HG02938 (cell line): ENCODE data around the gene MRPS34.
A peak's percentile ranks its signal among the peaks of the same experiment; 100 is the strongest.

Source experiments
- ATAC-seq: cut with Tn5 transposase; IDR thresholded peaks from one replicate; pipeline ENCODE4 v1.9.1; 2021; ENCODE audit warnings: mild to moderate bottlenecking, moderate library complexity; ENCODE audit not compliant: unreplicated experiment

MRPS34 gene

DNA sequence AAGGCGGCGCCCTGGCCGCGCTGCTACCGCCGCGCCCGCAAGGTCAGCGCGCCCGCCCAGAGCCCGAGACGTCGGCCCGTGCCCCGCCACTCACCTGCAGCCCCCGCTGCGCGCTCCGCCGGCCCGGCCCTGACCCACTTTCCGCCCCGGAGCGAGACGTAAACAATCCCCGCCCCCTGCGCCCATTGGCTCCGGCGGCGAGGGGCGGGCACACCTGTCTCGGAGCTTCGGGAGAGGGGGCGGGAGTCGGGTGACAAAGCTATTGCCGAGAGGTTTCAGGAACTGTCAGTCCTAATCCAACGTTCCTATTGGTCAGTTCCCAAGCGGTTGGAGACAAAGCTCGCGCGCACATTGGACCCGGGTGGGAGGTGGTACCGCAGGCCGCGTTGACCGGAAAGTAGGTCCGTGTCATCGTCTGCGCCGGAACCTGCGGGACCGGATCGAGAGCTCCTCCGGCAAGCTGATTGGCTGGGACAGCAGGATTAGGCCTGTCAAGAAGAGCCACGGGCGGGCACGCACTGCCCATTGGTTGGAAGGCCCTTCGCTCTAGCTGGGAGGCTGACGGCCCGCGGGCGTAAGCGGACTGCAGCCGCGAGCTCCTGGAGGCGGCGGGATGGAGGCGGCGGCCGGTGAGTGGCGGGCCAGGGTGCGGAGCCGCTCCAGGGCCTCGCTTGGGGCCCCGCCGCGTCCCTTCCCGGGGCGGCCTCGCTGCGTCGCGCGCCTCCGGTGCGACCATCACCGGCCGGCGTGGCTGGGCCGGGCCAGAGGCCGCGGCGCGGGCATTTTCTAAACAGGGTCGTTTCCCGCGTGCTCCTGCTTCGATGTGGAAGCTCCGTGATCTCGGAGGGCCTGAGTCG is 9.7 kb upstream of the MRPS34 start, which contains the start of the genes NUBP2 and SPSB3:
Gene NUBP2 (plus strand): TSS at position 553 of the 857 bp plus-strand sequence. CDS start 61 bp downstream, at position 614.
Gene SPSB3 (minus strand): TSS at position 164 of the 857 bp plus-strand sequence. CDS start 1,088 bp downstream, outside the sequence.
- peak; percentile 88 for ATAC-seq

DNA sequence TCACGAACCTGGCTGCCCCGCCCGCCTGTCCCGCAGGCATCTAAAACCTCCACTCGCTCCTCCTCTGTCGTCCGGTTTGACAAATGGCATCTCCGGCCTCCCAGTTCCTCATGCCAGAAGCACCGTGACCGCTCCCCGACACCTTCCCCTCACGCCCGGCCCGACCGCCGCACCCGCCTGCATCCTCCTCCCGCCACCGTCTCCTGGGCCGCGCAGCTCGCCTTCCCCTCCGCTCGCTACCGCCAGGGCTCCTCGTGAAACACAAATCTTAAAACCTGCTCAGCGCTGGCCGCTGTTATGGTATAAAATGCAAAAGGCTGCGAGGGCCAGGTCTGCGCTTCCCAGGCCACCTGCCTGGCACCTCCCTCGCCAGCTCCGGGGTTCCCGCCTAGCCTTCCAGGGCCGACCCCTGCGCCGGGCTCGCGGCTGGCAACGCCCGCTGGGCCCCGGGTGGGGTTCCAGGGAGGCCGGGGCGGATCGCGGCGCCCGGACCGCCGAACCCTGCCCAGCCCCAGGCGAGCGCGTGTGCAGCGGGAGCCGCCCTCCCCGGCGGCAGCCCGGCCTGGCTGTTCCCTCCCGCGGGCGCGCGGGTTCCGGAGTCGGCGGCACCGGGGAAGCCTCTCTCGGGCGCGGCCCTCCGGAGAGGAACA is 8.9 kb upstream of the MRPS34 start:
- ATAC-seq, result no peak

DNA sequence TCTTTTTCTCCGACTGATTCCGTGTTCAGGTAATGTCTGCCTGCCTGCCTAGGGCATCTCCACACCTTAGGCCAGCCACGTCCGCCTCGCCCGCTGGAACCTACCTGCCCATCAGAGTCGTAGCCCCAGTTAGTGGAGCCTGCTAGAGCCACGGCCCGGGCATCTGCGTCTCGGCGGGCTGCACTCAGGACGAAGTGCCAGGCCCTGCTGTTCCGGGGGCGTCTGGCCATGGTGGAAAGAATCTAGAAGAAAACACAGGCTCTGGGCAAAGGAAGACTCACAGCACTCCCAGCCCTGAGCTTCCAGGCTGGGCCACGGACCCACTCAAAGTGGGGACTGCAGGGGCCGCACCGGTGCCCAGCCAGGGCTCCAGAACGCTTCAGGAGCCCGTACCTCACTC is 8.3 kb upstream of the MRPS34 start:
- ATAC-seq, result no peak

DNA sequence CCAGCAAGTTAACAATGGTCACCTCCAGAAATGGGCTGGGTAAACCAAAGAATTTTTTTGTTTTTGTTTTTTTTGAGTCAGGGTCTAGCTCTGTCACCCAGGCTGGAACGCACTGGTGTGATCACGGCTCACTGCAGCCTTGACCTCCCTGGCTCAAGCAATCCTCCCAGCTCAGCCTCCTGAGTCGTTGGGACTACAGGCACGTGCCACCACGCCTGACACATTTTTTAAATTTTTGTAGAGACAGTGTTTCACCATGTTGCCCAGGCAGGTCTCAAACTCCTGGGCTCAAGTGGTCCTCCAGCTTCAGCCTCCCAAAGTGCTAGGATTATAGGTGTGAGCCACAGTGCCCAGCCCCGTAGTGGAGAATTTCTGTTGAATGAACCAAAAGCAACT is 7.7 kb upstream of the MRPS34 start:
- no peak for ATAC-seq

DNA sequence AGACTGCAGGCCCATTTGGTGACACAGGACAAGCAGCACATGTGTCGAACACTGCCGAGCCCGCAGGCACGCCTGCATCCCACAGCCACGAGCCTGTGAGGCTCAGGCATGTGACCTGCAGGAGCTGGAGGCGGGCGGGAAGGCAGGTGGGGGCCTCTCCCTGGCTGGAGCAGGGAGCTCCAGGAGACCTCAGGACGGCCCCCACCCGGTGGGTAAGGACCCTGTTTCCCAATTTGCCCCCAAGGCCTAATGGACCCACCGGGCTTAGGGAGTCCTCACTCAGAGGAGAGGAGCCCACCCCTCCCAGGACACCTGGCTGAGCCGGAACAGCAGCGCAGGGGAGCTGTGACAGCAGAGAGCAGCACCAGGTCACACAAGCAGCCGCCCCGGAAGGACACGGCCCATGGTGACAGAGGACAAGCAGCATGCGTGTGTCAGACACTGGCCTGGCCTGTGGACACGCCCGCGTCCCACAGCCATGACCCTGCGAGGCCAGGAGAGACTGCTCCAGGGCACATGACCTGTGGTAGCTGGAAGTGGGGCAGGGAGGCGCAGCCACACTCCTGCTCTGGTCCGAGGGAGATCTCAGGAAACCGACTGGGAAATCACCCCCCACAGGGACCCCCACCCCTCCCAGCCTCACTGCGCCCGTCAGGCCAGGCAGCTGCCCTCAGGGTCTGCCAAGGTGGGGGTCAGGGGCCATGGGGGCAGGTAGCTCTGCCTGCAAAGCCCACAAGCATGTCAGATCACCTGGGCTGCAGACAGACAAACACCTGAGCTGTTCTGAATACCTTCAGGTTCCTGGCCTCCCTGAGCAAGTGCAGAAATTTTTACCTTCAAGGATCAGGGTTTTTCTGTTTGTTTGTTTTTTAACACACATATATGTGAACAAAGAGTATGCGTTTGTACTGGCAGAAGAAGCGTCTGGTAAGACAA is 7.1 kb upstream of the MRPS34 start:
- no peak for ATAC-seq

DNA sequence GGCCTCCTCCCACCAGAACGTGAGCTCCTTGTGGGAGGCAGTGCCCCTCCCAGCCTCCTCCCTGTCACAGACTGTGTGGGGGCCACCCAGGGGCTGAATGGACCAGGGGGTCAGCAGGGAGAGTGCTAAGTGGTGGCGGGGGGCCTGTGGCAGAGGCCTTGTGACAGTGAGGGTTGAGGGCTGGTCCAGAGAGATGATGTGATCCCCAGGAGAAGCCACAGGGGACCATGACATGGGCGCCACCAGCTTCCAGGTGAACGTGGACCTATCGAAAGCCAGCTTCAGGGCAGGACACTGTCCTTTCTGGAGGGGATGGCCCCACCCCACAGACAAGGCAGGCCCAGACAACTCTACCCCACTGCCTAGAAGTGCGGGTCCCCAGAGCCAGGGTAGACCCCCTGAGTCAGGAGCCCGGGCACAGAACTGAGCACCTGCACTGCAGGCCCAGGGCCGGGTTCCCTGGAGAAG is 6.3 kb upstream of the MRPS34 start:
- no peak for ATAC-seq

DNA sequence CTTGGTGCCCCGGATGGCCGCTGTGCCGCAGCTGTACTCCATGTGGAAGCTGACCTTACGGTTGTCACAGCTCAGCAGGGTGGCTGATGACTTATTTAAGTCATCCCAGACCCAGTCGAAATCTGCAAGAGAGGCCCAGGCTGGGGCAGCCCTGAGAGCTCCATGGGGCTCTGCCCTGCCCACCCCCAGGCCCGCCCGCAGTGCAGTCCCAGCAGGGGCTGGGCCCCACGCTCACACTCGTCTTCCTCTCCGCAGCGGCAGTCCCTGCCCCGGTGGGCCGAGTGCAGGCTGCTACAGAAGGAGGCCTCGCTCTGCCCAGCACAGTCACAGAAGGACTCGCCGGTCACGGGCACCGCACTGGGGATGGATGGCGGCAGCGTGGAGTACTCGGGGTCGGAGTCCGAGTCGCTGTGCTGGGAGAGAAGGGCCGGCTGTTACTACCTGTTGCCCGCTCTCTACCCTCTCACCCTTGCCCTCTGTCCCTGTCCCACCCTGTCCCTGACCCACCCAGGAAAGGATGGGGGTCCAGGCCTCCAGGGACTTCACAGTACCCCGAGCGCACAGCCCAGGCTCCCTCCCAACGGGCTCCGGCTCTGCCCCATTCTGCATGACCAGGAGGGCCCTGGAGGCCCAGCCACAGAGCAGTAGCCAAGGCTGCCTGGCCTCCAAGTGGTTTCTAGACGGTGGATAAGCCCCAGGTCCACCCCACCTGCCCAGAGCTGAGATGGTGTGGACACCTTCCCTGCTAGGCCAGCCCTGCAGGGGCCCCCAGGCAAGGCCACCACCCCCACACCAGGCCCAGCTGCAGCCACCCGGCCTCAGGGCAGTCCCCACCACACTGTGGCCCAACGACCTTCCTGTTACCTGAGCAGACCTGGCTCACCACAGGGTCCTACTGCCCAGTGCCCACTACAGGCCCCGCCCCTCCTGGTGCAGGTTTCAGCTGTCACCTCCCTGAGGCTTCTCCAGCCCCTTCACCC is 5.6 kb upstream of the MRPS34 start:
- ATAC-seq, result no peak

DNA sequence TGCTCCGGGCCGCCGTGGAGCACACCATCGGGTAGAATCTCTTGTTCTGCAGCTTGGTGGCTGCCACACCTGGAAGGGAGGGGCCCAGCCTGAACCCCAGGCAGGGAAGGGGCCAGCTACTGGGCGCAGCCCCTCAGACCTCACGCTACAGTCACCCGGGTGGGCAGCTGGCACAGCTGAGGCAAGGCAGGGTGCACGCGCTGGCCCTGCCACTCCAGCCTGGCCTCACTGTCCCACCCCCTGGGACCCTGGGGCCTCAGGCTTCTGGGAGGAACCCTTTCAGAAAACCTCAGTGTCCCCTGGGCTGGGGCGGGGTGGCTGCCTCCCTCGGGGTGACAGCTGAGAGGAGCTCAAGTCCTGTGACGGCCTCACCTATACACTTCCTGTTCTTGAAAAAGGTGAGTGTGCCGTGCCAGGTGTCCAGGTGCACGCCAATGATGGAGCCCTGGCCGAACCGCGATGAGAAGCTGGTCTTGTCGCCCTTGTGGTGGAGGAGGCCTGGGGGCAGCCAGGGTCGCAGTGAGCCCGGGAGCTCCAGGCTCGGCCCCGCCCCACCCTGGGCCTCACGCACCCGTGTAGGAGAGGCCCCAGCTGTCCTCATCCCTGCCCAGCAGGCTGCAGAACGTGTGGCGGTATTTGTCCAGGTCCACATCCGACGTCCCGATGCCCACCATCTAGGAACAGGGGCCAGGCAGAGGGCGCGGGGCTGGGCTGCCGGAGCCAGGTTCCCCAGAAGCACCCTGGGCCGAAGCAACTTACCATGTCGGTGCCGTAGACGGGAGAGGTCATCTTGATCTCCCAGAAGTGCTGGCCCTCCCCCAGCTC is 4.7 kb upstream of the MRPS34 start:
- ATAC-seq, result no peak

DNA sequence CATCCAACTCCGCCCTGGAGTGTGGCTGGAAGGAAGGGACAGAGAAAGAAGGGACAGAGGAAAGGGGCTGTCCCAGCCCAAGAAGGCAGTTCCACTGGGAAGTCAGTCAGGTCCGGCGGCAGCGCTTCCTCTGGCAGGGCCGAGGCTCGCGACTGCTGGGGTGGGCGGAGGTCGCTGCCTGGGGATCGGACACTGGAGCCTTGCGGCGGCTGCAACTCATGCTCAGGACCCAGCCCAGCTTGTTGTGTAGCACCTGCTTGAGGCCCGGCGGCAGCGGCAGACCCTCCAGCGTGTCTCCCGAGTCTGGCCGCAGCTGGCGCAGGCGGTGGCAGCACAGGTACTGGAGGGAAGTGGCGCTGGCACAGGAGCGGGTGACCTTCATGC is 4.0 kb upstream of the MRPS34 start:
- no peak for ATAC-seq

DNA sequence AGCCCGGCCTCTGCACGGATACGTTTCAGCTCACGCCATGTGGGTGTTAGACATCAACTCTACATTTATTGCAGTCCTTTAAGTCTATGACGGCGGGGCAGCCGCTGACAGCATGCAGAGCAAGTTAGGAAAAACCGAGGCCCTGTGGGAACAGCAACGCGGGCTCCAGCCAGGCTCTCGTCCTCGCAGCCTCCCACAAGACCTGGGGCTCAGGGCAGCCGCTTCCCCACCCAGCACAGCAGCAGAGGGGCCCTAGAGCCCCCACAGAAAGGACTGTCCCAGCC is 3.7 kb upstream of the MRPS34 start:
- ATAC-seq, result no peak

DNA sequence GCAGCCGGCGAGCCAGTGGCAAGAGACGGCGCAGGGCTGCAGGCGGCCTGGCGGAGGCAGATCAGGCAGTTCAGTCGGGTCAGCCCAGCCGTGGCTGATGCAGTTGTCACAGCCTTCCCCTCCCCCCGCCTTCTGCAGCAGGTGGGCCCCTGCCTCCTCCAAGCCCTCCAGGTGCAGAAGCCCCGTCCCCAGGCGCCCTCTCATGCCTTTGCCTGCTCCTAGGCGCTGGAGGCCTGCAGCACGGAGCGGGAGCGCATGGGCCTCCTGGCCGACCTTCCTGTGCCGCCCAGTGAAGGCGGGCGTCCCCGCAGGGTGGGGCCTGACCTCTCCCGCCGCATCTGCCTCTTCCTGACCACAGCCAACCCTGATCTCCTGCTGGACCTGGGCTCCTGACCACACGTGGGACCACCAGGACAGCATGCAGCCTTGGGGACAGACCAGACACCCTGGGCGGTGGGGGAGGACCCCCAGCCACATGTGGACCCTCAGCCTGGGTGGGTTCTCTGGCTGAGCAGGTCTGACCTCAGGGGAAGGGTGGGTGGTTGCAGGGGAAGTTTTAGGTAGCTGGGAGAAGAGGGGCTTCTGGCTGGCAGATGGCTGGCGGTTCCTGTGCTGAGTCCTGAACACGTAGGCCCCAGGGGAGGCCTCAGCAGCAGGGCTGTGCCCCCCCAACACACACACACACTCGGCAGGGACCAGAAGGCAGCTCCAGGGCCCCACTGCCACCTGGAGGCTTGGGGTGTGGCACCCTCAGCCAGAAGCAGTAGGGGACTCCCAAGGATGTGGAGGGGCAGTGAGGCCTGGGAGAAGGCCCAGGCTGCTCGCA is 3.1 kb upstream of the MRPS34 start:
- ATAC-seq, result no peak

DNA sequence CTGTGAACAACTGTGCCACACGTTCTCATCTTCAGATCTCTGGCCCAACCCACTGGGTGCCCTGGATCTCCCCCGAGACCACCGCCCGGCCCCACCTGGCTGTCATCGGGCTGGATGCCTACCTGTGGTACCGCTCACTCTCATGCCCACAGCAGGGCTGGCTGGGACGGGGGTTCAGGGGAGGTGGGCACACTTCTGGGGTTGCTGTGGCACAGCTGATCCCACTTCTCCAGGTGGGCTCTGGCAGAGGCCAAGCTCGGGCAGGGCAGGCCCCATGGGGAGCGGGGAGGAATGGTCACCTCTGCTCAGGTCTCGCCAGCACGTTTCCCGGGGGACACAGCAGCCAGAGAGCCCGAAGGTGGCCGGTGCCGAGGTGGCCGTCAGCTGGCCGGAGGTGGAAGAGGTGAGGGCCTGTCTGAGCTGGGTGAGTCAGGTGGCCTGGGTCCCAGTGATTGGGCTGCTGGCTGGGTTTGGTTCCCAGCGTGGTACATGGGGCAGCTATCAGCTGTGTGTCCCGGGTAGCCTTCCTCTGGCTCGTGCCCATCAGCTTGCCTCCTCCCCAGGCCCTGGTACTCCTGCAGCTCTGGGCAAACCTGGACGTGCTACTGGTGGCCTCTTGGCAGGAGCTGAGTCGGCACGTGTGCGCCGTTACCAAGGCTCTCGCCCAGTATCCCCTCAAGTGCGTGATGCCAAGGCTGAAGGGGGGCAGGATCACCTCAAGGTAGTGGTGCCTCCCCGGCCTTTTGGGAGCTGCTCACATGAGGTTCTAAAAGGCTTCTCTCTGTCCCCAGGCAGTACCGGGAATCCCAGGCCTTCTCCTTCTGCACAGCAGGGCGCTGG is 2.3 kb upstream of the MRPS34 start:
- no peak for ATAC-seq

DNA sequence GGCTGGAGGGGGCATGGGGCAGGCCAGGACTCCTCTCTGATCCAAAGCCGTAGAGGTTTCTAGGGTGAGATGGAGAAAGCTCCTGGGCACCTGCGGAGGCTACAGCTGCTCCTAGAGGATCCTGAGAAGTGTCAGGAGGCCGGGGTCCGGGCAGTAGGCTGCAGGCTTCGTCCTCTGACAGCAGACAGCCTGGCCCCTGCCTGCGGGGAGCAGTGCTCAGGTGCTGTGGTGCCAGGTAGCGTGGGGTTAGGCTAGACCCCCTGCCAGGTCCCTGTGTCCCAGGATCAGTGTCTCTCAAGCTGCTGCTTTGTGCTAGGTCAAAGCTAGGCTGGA is 1.5 kb upstream of the MRPS34 start:
- ATAC-seq, result no peak

DNA sequence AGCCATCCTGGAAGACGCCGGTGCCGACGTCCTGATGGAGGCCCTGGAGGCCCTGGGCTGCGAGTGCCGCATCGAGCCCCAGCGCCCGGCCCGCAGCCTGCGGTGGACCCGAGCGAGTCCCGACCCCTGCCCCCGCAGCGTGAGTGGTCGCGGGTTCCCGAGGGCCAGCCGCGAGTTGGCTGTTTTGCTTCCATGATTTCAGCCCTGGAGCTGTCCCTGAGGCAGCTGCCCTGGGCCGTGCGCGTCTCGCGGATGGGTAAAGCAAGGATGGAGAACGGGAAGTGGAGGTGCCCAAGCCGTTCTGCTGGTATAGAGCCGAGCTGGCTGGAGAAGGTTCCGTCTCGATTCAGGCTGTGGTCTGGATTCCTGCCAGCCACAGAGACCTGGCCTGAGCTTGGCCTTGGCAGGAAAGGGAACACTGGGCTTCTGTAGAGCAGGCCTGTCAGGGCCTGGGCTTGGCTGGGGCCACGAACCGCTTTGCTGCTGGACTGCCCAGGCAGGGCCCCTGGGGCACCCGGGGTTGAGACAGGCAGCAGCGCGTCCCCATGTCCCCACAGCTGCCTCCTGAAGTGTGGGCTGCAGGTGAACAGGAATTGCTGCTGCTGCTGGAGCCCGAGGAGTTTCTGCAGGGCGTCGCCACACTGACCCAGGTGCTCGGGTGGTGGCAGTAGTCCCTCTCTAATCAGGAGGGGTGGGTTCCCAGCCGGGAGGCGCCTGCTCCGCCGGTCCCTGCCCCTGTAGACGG is 941 bp upstream of the MRPS34 start:
- no peak for ATAC-seq

DNA sequence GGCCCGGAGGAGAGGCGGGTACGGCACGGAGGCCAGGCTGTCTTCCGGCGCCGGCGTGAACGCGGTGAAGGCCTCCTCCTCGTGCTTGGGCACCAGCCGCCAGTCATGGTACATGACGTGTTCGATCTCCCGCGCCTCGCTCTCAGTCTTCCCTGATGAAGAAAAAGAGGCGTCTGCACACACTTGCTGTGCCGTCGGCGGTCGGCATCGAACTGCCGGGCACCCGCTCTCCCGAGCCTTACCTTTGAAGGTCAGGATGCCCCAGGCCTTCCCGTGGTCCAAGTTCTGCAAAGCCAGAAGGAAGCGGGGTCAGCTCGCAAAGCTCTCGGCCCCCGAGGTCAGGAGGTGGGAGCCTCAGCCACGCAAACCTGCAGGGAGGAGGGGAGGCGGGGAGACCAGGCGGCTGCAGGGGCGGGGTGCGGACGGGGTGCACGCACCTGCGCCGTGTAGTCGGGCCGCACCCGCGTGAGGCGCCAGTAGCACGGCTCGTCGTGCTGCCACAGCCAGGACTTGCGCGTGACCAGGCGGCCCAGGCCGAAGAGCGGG is 499 bp downstream of the MRPS34 start, which contains the start of gene EME2:
Gene EME2 (plus strand): TSS at position 449 of the 546 bp plus-strand sequence. CDS start 418 bp downstream, outside the sequence.
- ATAC-seq, result no peak

DNA sequence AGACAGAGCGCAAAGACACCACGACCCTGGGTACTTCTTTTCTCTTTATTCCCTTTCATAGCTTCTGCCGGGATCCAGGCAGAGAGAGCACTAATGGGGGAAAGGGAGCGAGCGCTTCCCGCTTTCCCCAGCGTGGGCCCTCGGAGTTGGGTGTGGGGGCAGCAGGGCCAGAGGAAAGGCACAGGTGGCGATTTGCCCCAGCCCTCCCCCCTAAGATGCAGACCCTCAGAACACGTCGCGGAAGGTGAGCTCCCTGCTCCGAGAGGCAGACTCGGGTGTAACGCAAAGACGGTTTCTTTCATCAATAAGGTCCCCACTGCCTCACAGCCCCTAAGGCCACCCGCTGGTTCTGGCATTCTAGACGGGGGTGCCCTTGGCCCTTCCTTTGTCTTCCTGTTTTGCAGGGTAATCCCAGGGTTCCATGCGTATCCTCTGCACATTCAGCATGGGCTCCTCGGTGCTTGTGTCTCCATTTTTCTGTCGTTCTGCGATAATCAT is 1.0 kb downstream of the MRPS34 start:
- ATAC-seq, result no peak
